KMS-11 (cell line): Measurements from ENCODE around the gene UBE2L5.

Experiments
- H2AFZ ChIP-seq: fragments of 200-600 bp; sonication (generic); 2 replicates; pipeline ENCODE4 v1.6.1; 2016; ENCODE audit warnings: antibody characterized with exemption, mixed run types, low read depth
- H3K27ac ChIP-seq: fragments of 200-600 bp; sonication (generic); 2 replicates; pipeline ENCODE4 v1.6.1; 2016; ENCODE audit warnings: mild to moderate bottlenecking, mixed run types
- H3K27me3 ChIP-seq: fragments of 200-600 bp; sonication (generic); 2 replicates; pipeline ENCODE4 v1.6.1; 2017; ENCODE audit warnings: mild to moderate bottlenecking, low read depth, mixed run types, moderate library complexity; ENCODE audit not compliant: insufficient read depth
- H3K36me3 ChIP-seq: fragments of 200-600 bp; sonication (generic); 2 replicates; pipeline ENCODE4 v1.6.1; 2017; ENCODE audit warnings: mild to moderate bottlenecking, mixed run types; ENCODE audit not compliant: insufficient read depth
- H3K4me1 ChIP-seq: fragments of 200-600 bp; sonication (generic); 2 replicates; pipeline ENCODE4 v1.6.1; 2016; ENCODE audit warnings: mild to moderate bottlenecking, low read depth, mixed run types; ENCODE audit not compliant: poor library complexity, severe bottlenecking
- H3K4me2 ChIP-seq: fragments of 200-600 bp; sonication (generic); 2 replicates; pipeline ENCODE4 v1.7.0; 2016; ENCODE audit warnings: mild to moderate bottlenecking, mixed run types
- H3K4me3 ChIP-seq: fragments of 200-600 bp; sonication (generic); IDR thresholded peaks from 2 replicates; pipeline ENCODE4 v1.6.1; 2017; ENCODE audit warnings: low read depth, low read length, mixed read lengths; ENCODE audit not compliant: insufficient read depth
- H3K79me2 ChIP-seq: fragments of 200-600 bp; sonication (generic); 2 replicates; pipeline ENCODE4 v1.6.1; 2016; ENCODE audit warnings: low read depth, mixed run types; ENCODE audit not compliant: insufficient read depth
- H3K9ac ChIP-seq: fragments of 200-600 bp; sonication (generic); 2 replicates; pipeline ENCODE4 v1.6.1; 2016; ENCODE audit warnings: mild to moderate bottlenecking, mixed run types
- H4K20me1 ChIP-seq: fragments of 200-600 bp; sonication (generic); 2 replicates; pipeline ENCODE4 v1.6.1; 2016; ENCODE audit warnings: mild to moderate bottlenecking, mixed run types; ENCODE audit not compliant: insufficient read depth
- TF ChIP-seq, protein P1 (sequence below): fragments of 200-600 bp; sonication (generic); conservative IDR thresholded peaks from 2 replicates; pipeline ENCODE4 v1.6.1; 2017; ENCODE audit warnings: low read depth, mild to moderate bottlenecking, antibody characterized with exemption, low read length, moderate library complexity, mixed read lengths

Gene UBE2L5

GRCh38 chr13:30429721-30430694 is 7.7 kb downstream of the UBE2L5 start:
- Histone ChIP-seq H2AFZ (no peak overlapping the region), H3K36me3 (no peaks in the 10 kb centered on the region), H3K4me2 (no peak overlapping the region), H3K79me2 (no peaks in the 10 kb centered on the region), H3K4me3 (no peak overlapping the region), H3K4me1 (peaks cover 19% of the 10 kb centered on the region), H3K27ac (no peak overlapping the region), H3K9ac (no peak overlapping the region), H4K20me1 (no peaks in the 10 kb centered on the region), H3K27me3 (no peaks in the 10 kb centered on the region)
- TF ChIP-seq, protein P1, sequence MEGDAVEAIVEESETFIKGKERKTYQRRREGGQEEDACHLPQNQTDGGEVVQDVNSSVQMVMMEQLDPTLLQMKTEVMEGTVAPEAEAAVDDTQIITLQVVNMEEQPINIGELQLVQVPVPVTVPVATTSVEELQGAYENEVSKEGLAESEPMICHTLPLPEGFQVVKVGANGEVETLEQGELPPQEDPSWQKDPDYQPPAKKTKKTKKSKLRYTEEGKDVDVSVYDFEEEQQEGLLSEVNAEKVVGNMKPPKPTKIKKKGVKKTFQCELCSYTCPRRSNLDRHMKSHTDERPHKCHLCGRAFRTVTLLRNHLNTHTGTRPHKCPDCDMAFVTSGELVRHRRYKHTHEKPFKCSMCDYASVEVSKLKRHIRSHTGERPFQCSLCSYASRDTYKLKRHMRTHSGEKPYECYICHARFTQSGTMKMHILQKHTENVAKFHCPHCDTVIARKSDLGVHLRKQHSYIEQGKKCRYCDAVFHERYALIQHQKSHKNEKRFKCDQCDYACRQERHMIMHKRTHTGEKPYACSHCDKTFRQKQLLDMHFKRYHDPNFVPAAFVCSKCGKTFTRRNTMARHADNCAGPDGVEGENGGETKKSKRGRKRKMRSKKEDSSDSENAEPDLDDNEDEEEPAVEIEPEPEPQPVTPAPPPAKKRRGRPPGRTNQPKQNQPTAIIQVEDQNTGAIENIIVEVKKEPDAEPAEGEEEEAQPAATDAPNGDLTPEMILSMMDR = no peak

DNA sequence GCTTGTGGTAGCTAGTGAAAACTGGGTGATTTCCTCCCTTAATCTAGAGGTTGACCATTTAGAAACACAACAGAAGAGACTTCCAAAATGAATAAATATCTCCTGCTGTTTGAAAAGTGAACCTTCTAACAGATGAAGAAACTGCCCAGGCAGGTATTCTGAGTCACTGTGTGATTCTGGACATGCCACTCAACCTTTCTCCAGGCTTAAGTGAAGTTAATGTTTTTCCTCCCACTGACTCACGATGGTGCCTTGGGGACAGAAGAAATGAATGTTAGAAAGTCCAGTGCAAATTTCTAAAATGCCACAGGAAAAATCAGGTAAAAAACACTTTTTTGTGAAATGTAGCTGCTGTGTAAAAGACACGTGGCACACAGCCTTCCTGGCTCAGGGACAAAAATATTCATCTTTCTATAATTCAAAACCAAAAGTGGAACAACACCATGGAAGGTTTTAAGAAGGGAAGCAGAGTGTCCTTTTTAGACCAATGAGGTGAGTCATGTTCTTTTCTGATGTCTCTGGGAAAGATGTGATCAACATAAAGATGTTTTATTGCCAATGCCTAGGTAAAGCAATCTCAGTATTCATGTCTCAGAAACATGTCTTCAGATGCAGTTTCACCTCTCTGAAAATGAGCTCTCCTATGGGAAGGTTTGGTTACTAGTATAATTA is 9.1 kb downstream of the UBE2L5 start:
- H3K9ac ChIP-seq = no peak overlapping the region

DNA sequence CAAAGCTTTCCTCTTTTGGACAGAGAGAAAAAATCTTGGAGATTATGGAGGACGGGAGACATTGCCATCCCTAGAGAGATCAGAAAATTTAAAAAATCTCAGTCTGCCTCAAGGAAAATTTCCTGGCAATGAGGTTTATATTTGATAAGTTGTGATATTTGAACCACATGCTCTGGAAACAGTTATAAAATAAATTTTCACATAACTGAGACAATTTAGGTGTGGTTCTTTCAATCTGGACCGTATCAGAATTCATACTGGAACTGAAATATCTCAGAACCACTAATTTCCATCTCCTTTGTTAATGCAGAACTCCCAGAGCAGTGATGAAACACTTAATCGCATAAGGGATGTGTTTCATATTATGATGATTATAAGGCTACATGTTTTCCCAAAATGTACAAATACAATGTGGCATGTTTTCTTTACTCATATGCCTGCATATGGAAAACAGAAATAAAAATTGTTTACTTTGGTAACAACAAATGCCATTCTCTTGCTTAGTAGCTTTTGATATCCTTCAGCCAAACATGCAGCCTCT is 13.7 kb downstream of the UBE2L5 start:
- H2AFZ ChIP-seq = no peak overlapping the region
- H3K27me3 ChIP-seq = no peaks in the 10 kb centered on the region
- H4K20me1 ChIP-seq = no peaks in the 10 kb centered on the region
- no peak overlapping the region for H3K9ac ChIP-seq
- H3K4me1 ChIP-seq = peaks cover 9% of the 10 kb centered on the region
- no peak overlapping the region for H3K27ac ChIP-seq
- H3K4me2 ChIP-seq = no peak overlapping the region
- H3K4me3 ChIP-seq = no peak overlapping the region
- no peaks in the 10 kb centered on the region for H3K79me2 ChIP-seq
- TF ChIP-seq, protein P1 = no peak
- H3K36me3 ChIP-seq = no peaks in the 10 kb centered on the region

More for the DNA sequence above, 9.1 kb downstream of the UBE2L5 start:
- Histone ChIP-seq H3K4me1 (peaks cover 19% of the 10 kb centered on the region), H3K36me3 (no peaks in the 10 kb centered on the region), H3K4me3 (no peak overlapping the region), H3K27ac (no peak overlapping the region), H2AFZ (no peak overlapping the region), H3K79me2 (no peaks in the 10 kb centered on the region), H4K20me1 (no peaks in the 10 kb centered on the region), H3K27me3 (no peaks in the 10 kb centered on the region), H3K4me2 (no peak overlapping the region)
- TF ChIP-seq, protein P1 = no peak

DNA sequence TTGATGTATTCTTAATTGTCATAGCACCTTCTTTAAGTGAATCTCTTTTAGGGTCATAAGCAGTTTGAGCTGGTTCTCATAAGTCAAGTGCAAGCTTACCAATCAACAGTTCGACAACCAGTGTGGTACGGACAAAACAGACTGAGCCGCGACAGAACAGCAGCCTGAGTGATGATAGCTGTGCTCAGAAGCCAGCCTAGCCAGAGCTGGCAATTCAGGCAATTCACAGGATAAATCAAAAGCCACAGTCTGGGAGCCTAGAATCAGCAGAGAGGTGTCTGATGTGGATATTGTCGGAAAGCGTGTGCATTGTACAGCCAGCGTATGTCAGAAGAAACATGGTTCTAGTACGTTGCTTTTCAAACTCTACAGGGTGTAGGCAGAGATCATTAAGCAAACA is 14.9 kb downstream of the UBE2L5 start:
- Histone ChIP-seq H3K9ac (no peak overlapping the region), H4K20me1 (no peaks in the 10 kb centered on the region), H3K36me3 (no peaks in the 10 kb centered on the region), H3K27me3 (no peaks in the 10 kb centered on the region), H3K4me2 (no peak overlapping the region), H2AFZ (no peak overlapping the region), H3K4me1 (no peaks in the 10 kb centered on the region), H3K79me2 (no peaks in the 10 kb centered on the region), H3K4me3 (no peak overlapping the region), H3K27ac (no peak overlapping the region)
- TF ChIP-seq, protein P1 = no peak
